ENCODE measurements around the gene SLC16A10.
"Not testable (repeated sequence)": the region's sequence is repeated elsewhere in the genome, so short reads cannot be mapped to it uniquely, and the experiment has no call there.

SLC16A10 gene

DNA sequence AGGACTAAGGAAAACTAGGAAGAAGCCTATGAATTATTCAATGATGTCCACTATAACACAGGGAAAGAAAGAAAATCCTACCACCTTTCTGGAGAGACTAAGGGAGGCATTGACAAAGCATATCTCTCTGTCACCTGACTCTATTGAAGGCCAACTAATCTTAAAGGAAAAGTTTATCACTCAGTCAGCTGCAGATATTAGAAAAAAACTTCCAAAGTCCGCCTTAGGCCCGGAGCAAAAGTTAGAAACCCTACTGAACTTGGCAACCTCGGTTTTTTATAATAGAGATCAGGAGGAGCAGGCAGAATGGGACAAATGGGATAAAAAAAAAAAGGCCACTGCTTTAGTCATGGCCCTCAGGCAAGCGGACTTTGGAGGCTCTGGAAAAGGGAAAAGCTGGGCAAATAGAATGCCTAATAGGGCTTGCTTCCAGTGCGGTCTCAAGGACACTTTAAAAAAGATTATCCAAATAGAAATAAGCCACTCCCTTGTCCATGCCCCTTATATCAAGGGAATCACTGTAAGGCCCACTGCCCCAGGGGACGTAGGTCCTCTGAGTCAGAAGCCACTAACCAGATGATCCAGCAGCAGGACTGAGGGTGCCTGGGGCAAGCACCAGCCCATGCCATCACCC is 47.0 kb downstream of the SLC16A10 start:
- H3K36me3 Mint-ChIP-seq; H3K27me3 Mint-ChIP-seq; ATAC-seq (replicated peaks); H3K4me1 Mint-ChIP-seq; H3K4me3 Mint-ChIP-seq; H3K9me3 Mint-ChIP-seq; H3K27ac Mint-ChIP-seq; DNase-seq: not testable (repeated sequence)

DNA sequence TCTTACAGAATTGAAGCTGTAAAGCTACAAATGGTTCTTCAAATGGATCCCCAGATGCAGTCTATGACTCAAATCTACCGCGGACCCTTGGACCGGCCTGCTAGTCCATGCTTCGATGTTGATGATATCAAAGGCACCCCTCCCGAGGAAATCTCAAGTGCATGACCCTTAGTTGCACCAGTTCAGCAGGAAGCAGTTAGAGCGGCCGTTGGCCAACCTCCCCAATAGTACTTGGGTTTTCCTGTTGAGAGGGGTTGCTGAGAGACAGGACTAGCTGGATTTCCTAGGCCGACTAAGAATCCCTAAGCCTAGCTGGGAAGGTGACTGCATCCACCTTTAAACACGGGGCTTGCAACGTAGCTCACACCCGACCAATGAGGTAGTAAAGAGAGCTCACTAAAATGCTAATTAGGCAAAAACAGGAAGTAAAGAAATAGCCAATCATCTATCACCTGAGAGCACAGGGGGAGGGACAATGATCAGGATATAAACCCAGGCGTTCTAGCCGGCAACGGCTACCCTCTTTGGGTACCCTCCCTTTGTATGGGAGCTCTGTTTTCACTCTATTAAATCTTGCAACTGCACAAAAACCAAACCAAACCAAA is 50.3 kb downstream of the SLC16A10 start:
- DNase-seq; H3K4me1 Mint-ChIP-seq; H3K9me3 Mint-ChIP-seq; H3K36me3 Mint-ChIP-seq; H3K27ac Mint-ChIP-seq; ATAC-seq (replicated peaks); H3K27me3 Mint-ChIP-seq; H3K4me3 Mint-ChIP-seq: not testable (repeated sequence)

DNA sequence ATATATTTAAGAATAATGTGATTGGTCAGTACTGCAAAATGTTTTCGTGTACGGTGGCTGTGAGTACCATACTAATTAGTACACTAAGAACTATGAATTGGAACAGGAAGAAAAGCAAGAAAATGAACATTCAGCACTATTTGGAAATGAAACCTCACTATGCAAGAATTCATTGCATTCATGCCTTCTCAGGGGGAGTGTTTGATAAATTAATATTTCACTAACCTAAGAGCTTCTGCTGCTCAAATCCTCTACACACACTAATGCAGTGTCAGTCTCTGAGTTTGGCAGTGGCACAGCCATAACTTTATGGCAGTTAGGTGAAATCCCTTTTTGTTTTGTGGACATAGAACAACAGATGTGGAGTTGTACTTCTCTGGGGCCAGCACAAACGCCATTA is 60.1 kb downstream of the SLC16A10 start:
- H3K4me1 Mint-ChIP-seq: no peaks in the 10 kb centered on the region
- peaks cover 0 to 1% of the 10 kb centered on the region in 2 donors for H3K36me3 Mint-ChIP-seq
- no peak overlapping the region for H3K27ac Mint-ChIP-seq
- no peaks in the 10 kb centered on the region for H3K27me3 Mint-ChIP-seq
- ATAC-seq (replicated peaks): no peak
- no peak overlapping the region for H3K4me3 Mint-ChIP-seq
- DNase-seq: no peak
- peaks cover 0 to 1% of the 10 kb centered on the region in 2 donors for H3K9me3 Mint-ChIP-seq

DNA sequence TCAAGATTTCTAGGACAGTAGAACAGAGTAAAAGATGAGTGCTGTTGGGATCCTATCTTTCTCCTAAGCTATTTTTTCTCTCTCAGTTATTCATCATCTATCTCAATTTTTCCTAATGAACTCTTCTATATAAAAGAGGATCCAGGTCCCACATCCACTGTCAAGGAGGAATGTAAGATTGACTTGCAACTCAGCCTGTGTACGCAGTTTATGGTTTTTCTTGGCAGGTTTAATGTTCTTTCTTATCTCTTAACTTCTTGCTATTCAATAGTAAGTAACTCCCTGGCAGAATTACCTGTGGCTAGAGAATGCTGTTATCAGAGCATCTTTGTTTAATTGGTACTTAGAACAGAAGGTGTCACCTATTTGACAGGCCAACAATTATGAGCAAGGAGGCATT is 60.8 kb downstream of the SLC16A10 start:
- Mint-ChIP-seq H3K4me1 (no peaks in the 10 kb centered on the region), H3K9me3 (peaks cover 0 to 1% of the 10 kb centered on the region in 2 donors)
- ATAC-seq (replicated peaks): no peak

DNA sequence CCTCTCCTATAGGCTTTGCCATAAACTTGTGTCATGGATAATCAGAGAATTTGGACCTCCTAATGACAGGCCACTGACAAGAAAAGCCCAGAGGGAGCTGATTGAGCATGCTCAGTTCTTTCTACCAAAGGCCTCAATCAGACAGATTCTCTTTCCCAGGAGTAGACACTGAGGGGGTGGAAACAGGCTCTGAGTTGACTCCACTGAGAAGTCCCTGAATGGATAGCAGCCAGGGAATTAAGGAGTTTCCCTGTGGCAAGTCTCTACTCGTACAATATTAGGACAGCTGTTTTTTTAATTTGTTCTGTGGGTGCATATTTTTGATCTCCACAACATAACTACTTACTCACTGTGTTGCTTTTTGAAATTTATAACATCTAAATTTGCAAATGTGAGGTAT is 63.3 kb downstream of the SLC16A10 start:
- no peak for DNase-seq
- Mint-ChIP-seq H3K4me1 (no peaks in the 10 kb centered on the region), H3K4me3 (no peak overlapping the region), H3K36me3 (peaks cover 0 to 1% of the 10 kb centered on the region in 2 donors), H3K27ac (no peak overlapping the region), H3K9me3 (no peaks in the 10 kb centered on the region), H3K27me3 (peaks cover 0 to 5% of the 10 kb centered on the region in 2 donors)
- no peak for ATAC-seq (replicated peaks)

More for the DNA sequence above, 60.8 kb downstream of the SLC16A10 start:
- Mint-ChIP-seq H3K4me3 (no peak overlapping the region), H3K27ac (no peak overlapping the region), H3K36me3 (peaks cover 0 to 1% of the 10 kb centered on the region in 2 donors), H3K27me3 (peaks cover 0 to 5% of the 10 kb centered on the region in 2 donors)
- no peak for DNase-seq

DNA sequence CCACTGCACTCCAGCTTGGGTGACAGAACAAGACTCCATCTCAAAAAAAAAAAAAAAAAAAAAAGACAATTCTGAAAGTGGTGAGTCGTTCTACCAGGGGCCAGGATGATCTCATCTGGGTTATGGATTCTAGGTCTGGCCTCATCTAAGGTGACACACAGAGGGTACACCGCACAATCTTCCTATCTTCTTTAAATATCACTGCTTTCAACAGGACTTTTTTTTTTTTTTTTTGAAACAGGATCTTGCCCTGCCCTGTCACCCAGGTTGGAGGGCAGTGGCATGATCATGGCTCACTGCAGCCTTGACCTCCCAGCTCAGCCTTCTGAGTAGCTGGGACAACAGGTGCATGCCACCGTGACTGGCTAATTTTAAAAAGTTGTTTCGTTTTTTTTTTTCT is 67.7 kb downstream of the SLC16A10 start:
- DNase-seq (no peak), ATAC-seq (replicated peaks) (peak in 1 of 2 donors; percentile 31)
- Mint-ChIP-seq H3K4me1 (no peaks in the 10 kb centered on the region), H3K9me3 (peaks cover 0 to 1% of the 10 kb centered on the region in 2 donors), H3K36me3 (peaks cover 0 to 5% of the 10 kb centered on the region in 2 donors), H3K27me3 (peaks cover 0 to 5% of the 10 kb centered on the region in 2 donors), H3K4me3 (no peak overlapping the region), H3K27ac (no peak overlapping the region)

DNA sequence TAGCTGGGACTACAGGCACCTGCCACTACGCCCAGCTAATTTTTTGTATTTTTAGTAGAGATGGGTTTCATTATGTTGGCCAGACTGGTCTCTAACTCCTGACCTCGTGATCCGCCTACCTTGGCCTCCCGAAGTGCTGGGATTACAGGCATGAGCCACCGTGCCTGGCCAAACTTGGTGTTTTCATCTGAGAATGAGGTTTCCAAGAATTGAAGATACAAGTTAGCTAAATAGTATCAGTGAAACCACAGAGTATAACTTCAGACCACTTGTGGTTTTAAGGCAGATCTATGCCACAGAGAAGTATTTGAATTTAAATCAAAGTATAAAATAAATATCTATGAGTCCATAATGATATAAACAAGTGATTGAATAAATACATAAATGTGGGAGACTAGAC is 70.1 kb downstream of the SLC16A10 start:
- Mint-ChIP-seq H3K4me1 (no peaks in the 10 kb centered on the region), H3K4me3 (no peak overlapping the region), H3K9me3 (peaks cover 3 to 8% of the 10 kb centered on the region in 2 donors), H3K36me3 (peaks cover 7 to 11% of the 10 kb centered on the region in 2 donors), H3K27me3 (peaks cover 0 to 5% of the 10 kb centered on the region in 2 donors), H3K27ac (no peak overlapping the region)
- no peak for DNase-seq
- ATAC-seq (replicated peaks): no peak

DNA sequence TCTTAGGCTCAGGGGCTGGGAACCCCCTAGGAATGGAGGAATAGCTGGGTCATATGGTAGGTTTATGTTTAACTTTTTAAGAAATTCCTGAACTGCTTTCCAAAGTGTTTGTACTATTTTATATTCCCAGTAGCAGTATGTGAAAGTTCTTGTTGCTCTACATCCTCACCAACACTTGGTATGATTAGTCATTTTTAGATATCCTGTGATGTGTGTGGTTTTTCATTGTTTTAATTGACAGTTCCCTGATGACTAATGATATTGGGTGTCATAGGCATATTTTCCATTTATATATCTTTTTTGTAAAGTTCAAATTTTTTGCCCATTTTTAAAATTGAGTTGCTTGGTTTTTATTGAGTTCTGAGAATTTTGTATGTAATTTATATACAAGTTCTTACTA is 72.3 kb downstream of the SLC16A10 start:
- DNase-seq: no peak
- Mint-ChIP-seq H3K36me3 (peaks cover 7 to 11% of the 10 kb centered on the region in 2 donors), H3K27me3 (no peaks in the 10 kb centered on the region), H3K27ac (no peak overlapping the region), H3K4me3 (no peak overlapping the region), H3K4me1 (no peaks in the 10 kb centered on the region), H3K9me3 (peaks cover 7 to 9% of the 10 kb centered on the region in 2 donors)
- peak; percentile 42 to 62 for ATAC-seq (replicated peaks)

DNA sequence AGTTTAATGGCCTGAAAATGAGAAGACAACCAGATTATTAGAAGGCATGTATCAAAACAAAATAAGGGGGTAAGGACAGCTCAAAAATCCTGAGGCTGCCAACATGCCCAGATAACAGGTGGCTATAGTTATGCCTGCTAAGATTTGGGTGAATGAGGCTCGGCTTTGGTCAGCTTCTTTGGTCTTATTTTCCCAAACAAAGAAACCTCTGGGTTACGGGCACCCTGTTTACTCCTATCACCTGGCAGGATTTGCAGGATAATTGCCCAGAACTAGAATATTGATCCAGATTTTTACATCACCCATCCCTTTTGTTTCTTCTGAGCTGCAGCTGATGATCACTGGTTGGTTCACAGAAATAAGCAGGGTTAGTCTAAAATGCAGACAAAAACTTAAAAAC is 74.3 kb downstream of the SLC16A10 start:
- H3K4me1 Mint-ChIP-seq: no peaks in the 10 kb centered on the region
- peaks cover 7 to 9% of the 10 kb centered on the region in 2 donors for H3K9me3 Mint-ChIP-seq
- DNase-seq: no peak
- peaks cover 7 to 11% of the 10 kb centered on the region in 2 donors for H3K36me3 Mint-ChIP-seq
- no peaks in the 10 kb centered on the region for H3K27me3 Mint-ChIP-seq
- no peak for ATAC-seq (replicated peaks)
- H3K4me3 Mint-ChIP-seq: no peak overlapping the region
- H3K27ac Mint-ChIP-seq: no peak overlapping the region

DNA sequence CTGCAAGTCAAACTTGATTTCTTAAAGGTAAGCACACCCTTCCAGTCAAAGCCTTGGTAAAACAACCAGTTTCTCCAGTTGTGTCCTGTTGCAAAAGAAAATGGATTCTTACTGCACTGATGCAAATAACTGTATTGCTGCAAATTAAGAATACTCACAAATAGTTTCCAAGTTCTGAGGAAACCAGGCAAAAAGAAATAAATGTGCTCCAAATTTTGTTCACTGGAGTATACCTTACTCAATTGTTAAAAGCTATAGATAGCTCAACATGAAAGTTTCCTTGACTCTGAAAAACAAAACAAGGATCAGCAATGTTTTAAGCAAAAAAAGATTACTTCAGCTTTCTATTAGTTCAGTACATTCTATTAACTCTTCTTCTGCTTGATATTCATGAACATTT is 75.2 kb downstream of the SLC16A10 start:
- Mint-ChIP-seq H3K4me1 (no peaks in the 10 kb centered on the region), H3K9me3 (peaks cover 7 to 9% of the 10 kb centered on the region in 2 donors), H3K36me3 (peaks cover 7 to 11% of the 10 kb centered on the region in 2 donors), H3K27me3 (no peaks in the 10 kb centered on the region), H3K27ac (no peak overlapping the region), H3K4me3 (no peak overlapping the region)
- no peak for DNase-seq
- no peak for ATAC-seq (replicated peaks)

DNA sequence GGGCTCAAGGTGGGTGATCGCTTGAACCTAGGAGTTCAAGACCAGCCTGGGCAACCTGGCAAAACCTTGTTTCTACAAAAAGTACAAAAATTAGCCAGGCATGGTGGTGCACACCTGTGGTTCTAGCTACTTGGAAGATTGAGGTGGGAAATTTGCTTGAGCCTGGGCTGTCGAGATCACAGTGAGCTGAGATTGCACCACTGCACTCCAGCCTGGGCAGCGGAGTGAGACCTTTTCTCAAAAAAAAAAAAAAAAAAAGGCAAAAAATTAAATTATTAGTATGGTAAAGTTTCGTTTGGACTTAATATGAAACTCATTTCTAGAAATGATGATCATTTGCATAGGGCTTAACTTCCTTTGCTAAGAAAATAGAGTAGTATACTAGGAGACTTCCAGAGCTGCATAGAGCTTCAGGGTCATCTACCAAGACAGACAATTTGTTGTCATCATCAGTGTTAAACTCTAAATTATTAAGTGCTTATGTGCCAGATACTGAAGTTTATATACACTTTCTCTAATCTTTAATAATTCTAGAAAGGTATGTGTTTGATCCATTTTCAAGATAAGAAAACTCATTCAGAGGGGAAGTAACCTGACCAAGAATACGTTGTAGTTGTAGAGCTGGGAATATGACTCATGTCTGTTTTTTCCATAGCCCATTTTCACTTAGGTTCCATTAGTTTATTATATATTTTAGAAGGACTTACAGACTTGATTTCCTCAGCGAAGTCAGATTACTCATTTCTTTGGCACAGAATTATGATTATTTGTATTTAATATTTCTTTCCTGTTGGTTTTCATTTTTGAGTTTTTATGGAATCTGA is 84.5 kb downstream of the SLC16A10 start:
- peak; percentile 65 to 75 for ATAC-seq (replicated peaks)
- Mint-ChIP-seq H3K4me1 (peaks cover 0 to 2% of the 10 kb centered on the region in 2 donors), H3K9me3 (no peaks in the 10 kb centered on the region), H3K4me3 (no peak overlapping the region), H3K27me3 (no peaks in the 10 kb centered on the region), H3K27ac (no peak overlapping the region), H3K36me3 (no peaks in the 10 kb centered on the region)
- no peak for DNase-seq

DNA sequence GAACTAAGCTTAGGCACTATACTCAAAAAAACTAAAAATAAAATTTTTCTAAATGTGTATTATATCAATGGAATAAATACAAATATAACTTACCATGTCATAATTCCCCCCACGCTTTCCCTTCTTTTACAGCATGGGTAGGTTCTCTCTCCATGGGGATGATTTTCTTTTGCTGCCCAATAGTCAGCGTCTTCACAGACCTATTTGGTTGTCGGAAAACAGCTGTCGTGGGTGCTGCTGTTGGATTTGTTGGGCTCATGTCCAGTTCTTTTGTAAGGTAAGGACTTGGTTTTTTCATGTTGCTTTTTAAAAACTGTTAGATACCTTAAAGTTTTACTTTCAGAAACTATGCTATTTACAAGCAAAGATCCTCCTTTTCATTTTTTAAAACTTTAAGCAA is 85.3 kb downstream of the SLC16A10 start:
- Mint-ChIP-seq H3K4me3 (no peak overlapping the region), H3K4me1 (peaks cover 0 to 2% of the 10 kb centered on the region in 2 donors), H3K27ac (no peak overlapping the region), H3K27me3 (no peaks in the 10 kb centered on the region), H3K9me3 (no peaks in the 10 kb centered on the region), H3K36me3 (no peaks in the 10 kb centered on the region)
- DNase-seq (no peak), ATAC-seq (replicated peaks) (no peak)

DNA sequence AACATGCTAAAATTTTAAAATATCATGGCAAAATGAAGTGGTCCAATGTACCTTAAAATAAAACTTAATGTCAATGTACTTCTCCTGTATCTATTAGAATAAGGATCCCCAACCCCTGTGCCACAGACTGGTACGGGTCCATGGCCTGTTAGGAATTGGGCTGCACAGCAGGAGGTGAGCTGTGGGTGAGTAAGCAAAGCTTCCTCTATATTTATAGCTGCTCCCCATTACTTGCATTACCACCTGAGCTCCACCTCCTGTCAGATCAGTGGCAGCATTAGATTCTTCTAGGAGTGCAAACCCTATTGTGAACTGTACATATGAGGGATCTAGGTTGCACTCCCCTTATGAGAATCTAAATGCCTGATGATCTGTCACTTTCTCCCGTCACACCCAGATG is 86.0 kb downstream of the SLC16A10 start:
- DNase-seq (no peak), ATAC-seq (replicated peaks) (no peak)
- Mint-ChIP-seq H3K4me1 (peaks cover 0 to 2% of the 10 kb centered on the region in 2 donors), H3K4me3 (no peak overlapping the region), H3K36me3 (no peaks in the 10 kb centered on the region), H3K9me3 (no peaks in the 10 kb centered on the region), H3K27me3 (no peaks in the 10 kb centered on the region), H3K27ac (peak overlapping the region; percentile 17)

DNA sequence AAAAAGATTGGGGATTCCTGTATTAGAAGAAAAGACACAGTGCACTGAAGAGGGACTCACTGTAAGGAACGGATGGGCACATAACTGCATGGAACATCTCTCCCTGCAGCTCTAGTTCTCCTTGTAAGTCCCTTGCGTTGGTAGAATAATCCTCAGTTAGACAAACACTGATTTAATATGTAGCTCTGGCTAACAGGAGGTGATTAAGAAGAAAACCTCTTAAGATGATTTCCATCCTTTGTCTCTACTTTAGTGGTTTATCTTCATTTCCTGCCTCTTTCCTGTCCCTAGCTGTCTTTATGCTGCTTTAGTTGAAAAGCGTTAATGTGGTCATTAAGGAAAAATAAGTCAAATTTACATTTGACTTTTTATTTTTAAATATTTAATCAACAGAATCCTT is 86.6 kb downstream of the SLC16A10 start:
- DNase-seq (no peak), ATAC-seq (replicated peaks) (no peak)
- Mint-ChIP-seq H3K27me3 (no peaks in the 10 kb centered on the region), H3K9me3 (no peaks in the 10 kb centered on the region), H3K4me3 (no peak overlapping the region), H3K27ac (no peak overlapping the region), H3K36me3 (no peaks in the 10 kb centered on the region), H3K4me1 (peaks cover 0 to 2% of the 10 kb centered on the region in 2 donors)

DNA sequence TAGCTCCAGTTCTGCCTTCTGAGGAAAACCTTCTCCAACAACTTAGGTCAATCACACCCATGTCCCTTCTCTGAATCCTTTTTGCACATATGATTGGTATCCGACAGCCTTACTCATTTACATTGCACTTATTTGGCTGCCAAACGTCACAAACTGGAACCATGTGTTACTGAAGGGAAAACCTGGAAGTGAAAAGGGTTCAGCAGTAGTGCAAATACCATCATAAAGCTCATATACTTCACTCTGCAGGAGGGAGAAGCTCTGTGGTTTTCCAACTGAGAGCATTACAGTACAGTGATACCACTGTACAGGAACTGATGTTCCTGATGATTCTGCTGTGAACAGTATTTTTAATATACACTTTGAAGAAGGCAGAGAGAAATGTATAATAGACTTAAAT is 87.8 kb downstream of the SLC16A10 start:
- Mint-ChIP-seq H3K4me1 (peaks cover 0 to 2% of the 10 kb centered on the region in 2 donors), H3K36me3 (no peaks in the 10 kb centered on the region), H3K4me3 (no peak overlapping the region), H3K27me3 (no peaks in the 10 kb centered on the region), H3K9me3 (no peaks in the 10 kb centered on the region), H3K27ac (no peak overlapping the region)
- DNase-seq: no peak
- no peak for ATAC-seq (replicated peaks)
